ACHN (cell line): Measurements from ENCODE around the gene POLR2H.

Experiments used
- DNase-seq: peaks from one replicate; pipeline ENCODE4 v3.0.0-alpha.2; 2015
- in situ Hi-C: cut with HindIII; loops from 2 replicates; pipeline ENCODE4 v1.10.0; 2017; ENCODE audit warnings: low sequenced_read_pairs, low pct_ligation_motif_present, low pct_unique_long_range_greater_than_20kb

POLR2H gene

GRCh38 chr3:184348057-184348382 lies 13.5 kb upstream of the POLR2H start:
- in situ Hi-C loops: no loop called here
- DNase-seq: no peak

GRCh38 chr3:184349563-184350470 lies 11.7 kb upstream of the POLR2H start:
- DNase-seq: peak; percentile 45
- in situ Hi-C loops: loop anchor here (25.0 kb wide), 1 partner anchor 187 kb away; no protein-coding TSS in a partner anchor

GRCh38 chr3:184350618-184351017 lies 10.9 kb upstream of the POLR2H start:
- DNase-seq: no peak
- in situ Hi-C loops: loop anchor here (25.0 kb wide), 1 partner anchor 187 kb away; no protein-coding TSS in a partner anchor

- in situ Hi-C loops: loop anchor here (25.0 kb wide), 1 partner anchor 186 kb away; no protein-coding TSS in a partner anchor
Measured at GRCh38 chr3:184351511-184352148, 9.9 kb upstream of the POLR2H start.

GRCh38 chr3:184352149-184352785 lies 9.2 kb upstream of the POLR2H start:
- DNase-seq: no peak
- in situ Hi-C loops: loop anchor here (25.0 kb wide), 1 partner anchor 185 kb away; no protein-coding TSS in a partner anchor

More at GRCh38 chr3:184351511-184352148, 9.9 kb upstream of the POLR2H start:
- DNase-seq: no peak

- in situ Hi-C loops: loop anchor here (25.0 kb wide), 1 partner anchor 184 kb away; no protein-coding TSS in a partner anchor
- DNase-seq: no peak
Measured at GRCh38 chr3:184352897-184353545, 8.5 kb upstream of the POLR2H start.

- in situ Hi-C loops: loop anchor here (25.0 kb wide), 1 partner anchor 184 kb away; no protein-coding TSS in a partner anchor
Measured at GRCh38 chr3:184353546-184353941, 8.0 kb upstream of the POLR2H start.

GRCh38 chr3:184354121-184354728 lies 7.3 kb upstream of the POLR2H start:
- in situ Hi-C loops: loop anchor here (25.0 kb wide), 1 partner anchor 183 kb away; no protein-coding TSS in a partner anchor
- DNase-seq: peak; percentile 40

More at GRCh38 chr3:184353546-184353941, 8.0 kb upstream of the POLR2H start:
- DNase-seq: no peak

GRCh38 chr3:184354754-184355153 lies 6.8 kb upstream of the POLR2H start:
- in situ Hi-C loops: loop anchor here (25.0 kb wide), 1 partner anchor 183 kb away; no protein-coding TSS in a partner anchor
- DNase-seq: no peak

- in situ Hi-C loops: loop anchor here (25.0 kb wide), 1 partner anchor 182 kb away; no protein-coding TSS in a partner anchor
- DNase-seq: no peak
Measured at GRCh38 chr3:184355261-184356040, 6.1 kb upstream of the POLR2H start.

GRCh38 chr3:184357248-184358123 lies 4.0 kb upstream of the POLR2H start:
- DNase-seq: no peak
- in situ Hi-C loops: loop anchor here (25.0 kb wide), 1 partner anchor 180 kb away; no protein-coding TSS in a partner anchor

GRCh38 chr3:184358124-184358767 lies 3.3 kb upstream of the POLR2H start:
- in situ Hi-C loops: loop anchor here (25.0 kb wide), 1 partner anchor 179 kb away; no protein-coding TSS in a partner anchor
- no peak for DNase-seq

GRCh38 chr3:184358921-184359350 lies 2.6 kb upstream of the POLR2H start:
- DNase-seq: no peak
- in situ Hi-C loops: loop anchor here (25.0 kb wide), 1 partner anchor 178 kb away; no protein-coding TSS in a partner anchor

- in situ Hi-C loops: loop anchor here (25.0 kb wide), 1 partner anchor 178 kb away; no protein-coding TSS in a partner anchor
- DNase-seq: no peak
Measured at GRCh38 chr3:184359610-184360009, 1.9 kb upstream of the POLR2H start.

GRCh38 chr3:184360070-184360928 lies 1.2 kb upstream of the POLR2H start:
- in situ Hi-C loops: loop anchor here (25.0 kb wide), 1 partner anchor 177 kb away; no protein-coding TSS in a partner anchor

More at GRCh38 chr3:184360070-184360928, 1.2 kb upstream of the POLR2H start:
- DNase-seq: no peak
